Renal cortical epithelial cell (primary cell): ENCODE data around the gene PTPRA. TPM values are rescaled to one million over a fixed set of nuclear protein-coding genes. Genes with fewer than 3 reads are reported as not detected.

ENCODE experiments used
- DNase-seq: peaks from one replicate; pipeline ENCODE4 v3.0.0-alpha.2; 2011; ENCODE audit warnings: low read depth
- total RNA-seq: library from RNA; depleted of rRNA; stranded (reverse); fragments of >200 nt; gene quantifications from 2 replicates; pipeline ENCODE4 v1.2.3, GENCODE V29; 2014

The PTPRA gene
- total RNA-seq, 1 donor from 2014 or later: 50.6 TPM

DNA sequence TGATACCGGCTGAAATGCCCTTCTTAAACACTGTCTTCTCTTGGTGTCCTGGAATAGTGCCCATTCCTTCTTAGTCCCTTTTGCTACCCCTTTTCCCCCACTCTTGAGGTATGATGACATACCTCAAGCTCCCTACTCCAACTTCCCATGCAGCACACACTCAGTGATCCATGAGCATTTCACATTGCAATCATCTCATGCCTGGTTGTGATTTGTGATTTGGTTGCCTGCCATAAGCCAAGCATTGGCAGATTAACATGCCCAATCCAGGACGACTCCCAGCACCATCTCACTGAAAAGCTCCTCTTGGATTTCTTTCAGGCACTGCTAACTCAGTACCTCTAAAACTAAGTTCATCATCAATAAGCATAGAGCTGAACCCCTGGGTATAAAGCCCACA lies 14.7 kb upstream of the PTPRA start:
- DNase-seq: no peak

DNA sequence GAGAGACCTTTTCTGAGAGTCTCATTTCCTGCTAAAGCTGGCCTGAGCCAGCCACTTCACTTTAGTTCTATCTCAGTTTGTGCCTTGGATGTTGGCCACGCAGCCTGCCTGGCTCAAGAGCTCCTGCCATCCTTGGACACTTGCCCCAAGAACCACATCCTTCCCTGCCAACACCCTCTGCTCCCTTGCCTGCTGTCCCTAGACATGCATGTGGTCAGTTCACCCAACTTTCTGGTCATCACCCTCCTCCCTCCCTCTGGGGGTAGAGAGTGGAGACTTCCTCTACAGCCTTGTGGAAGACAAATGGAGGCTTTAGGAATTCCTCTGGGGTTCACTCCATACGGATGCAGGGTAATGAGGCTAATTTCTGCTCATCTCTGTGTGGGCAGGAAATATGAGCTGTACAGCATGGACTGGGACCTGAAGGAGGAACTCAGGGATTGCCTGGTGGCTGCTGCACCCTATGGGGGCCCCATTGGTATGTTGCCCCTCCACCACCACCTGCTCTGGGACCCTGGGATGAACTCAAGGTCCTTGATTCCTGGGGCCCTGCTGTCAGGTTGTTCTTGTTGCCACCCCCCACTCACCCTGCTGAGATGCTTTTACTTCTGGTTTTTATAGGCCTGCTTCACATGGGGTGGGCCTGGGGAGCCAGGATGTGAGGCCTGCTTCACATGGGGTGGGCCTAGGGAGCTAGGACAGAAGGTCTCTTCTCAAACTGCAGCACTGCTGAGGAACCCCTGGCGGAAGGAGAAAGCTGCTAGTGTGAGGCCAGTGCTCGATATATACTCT lies 13.8 kb upstream of the PTPRA start:
- DNase-seq: no peak

DNA sequence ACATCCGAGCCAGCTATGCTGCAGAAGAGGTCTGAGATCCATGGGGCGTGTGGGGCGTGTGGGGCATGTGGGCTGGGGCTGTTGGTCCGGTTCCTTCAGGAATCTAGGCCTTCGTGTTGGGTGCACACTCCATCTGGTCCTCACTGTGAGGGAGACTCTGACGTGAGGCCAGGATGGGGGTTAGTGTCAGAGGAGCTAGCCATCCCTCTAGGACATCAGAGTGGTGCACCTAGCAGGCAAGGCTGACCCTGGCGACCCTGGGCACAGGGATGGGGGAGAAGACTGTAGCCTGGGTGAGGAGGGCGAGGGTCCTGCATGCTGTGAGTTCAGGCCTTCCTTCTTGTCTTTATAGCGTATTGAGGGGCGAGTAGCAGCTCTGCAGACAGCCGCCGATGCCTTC lies 8.7 kb upstream of the PTPRA start:
- no peak for DNase-seq

DNA sequence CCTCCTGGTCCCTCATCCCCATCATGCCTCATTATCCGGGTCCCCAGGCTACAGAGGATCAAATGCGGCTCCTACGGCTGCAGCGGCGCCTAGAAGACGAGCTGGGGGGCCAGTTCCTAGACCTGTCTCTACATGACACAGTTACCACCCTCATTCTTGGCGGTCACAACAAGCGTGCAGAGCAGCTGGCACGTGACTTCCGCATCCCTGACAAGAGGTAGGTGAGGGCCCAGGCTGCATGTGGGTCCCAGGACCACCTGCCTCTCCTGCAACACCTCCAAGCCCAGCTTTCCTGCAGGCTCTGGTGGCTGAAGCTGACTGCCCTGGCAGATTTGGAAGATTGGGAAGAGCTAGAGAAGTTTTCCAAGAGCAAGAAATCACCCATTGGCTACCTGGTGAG lies 8.2 kb upstream of the PTPRA start:
- DNase-seq: no peak

DNA sequence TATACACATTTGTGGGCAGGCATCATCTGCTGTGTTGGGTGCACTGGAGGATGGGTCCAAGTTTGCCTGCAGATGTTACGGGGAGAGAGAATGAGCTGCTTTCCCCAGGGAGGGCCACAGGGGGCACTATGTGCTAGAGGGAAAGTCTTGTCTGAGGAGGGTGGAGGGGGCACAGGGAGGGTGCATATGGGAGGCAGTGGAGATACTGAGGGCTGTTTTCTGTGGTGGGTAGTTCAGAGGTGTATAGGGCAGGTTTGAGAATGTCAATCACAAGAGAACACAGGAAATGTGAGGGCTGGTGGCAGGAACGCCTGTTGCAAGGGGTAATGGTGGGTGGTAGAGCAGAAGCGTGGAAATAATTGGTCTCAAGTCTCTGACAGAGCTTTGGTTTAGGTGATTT lies 7.7 kb upstream of the PTPRA start:
- no peak for DNase-seq

DNA sequence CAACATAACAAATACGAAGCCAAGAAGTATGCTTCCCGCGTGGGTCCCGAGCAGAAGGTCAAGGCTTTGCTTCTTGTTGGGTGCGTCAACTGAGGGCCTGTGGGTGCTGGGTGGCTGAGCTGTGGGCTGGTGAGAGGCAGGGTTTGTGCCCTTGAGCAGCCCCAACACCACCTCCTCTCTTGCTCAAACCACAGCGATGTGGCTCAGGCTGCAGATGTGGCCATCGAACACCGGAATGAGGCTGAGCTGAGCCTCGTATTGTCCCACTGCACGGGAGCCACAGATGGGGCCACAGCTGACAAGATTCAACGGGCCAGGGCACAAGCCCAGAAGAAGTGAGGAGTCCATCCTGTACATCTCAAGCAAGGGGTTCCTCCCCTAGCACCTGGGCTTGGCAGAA lies 7.0 kb upstream of the PTPRA start:
- no peak for DNase-seq

DNA sequence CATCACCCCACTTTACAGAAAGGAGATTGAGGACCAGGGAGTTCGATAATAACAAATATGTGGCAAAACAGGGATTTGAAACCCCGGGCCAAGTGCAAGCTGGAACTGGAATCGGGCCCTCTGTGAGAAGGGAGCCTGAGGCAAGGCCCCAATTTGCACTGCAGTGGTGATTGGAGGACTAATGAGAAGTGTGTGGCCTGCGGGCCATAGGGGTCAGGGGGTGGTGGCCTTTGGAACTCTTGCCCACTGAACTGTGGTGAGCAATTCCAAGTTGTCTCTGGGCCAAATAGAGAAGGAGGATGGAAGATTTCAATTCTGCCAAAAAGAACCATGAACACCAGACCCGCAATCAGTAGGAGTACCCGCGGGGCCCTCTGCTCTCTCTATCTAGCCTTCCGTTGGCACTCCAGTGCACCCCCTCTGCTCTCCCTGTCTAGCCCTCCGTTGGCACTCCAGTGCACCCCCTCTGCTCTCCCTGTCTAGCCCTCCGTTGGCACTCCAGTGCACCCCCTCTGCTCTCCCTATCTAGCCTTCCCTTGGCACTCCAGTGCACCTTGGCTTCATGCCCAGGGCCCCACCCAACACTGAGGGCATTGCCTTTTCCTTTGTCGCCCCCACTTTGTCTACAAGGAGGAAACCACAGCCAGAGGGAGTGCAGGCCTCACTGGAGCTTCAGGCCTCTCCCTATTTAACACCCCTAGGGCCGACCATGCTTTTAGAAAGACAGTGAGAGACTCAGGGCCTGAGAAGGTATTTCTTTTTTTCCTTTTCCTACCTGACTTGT lies 6.0 kb upstream of the PTPRA start:
- DNase-seq: no peak

DNA sequence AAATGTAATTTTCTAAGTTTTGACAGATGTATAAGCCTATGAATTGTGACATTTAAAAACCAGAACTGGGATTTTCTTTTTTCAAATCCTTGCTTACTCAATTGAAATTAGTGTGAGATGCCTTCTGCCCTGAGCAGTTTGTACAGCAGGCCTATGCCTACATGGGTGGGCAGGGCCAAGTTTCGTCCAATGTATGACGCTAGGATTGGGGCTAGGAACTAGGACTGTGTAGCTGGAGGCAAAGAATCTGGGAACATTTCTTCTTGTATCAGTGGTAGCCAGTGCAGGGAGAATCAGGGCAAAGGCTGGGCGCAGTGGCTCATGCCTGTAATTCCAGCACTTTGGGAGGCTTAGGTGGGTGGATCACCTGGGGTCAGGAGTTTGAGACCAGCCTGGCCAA lies 3.9 kb upstream of the PTPRA start:
- no peak for DNase-seq

DNA sequence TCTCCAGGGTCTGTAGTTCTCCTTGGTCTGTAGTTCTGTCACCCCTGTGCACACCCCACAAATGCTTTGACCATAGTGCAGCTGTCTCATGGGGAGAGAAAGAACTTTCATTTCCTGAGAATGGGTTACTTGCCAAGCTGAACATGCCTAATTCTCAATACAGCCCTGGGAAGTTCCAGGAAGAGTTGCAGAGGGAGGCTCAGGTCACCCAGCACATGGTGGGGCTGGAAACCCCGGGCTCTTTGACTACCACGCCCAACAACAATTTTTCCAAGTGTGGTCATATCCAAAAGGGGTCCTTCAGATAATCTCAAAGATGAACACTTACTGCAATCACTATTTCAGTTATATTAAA lies 2.2 kb upstream of the PTPRA start:
- no peak for DNase-seq

DNA sequence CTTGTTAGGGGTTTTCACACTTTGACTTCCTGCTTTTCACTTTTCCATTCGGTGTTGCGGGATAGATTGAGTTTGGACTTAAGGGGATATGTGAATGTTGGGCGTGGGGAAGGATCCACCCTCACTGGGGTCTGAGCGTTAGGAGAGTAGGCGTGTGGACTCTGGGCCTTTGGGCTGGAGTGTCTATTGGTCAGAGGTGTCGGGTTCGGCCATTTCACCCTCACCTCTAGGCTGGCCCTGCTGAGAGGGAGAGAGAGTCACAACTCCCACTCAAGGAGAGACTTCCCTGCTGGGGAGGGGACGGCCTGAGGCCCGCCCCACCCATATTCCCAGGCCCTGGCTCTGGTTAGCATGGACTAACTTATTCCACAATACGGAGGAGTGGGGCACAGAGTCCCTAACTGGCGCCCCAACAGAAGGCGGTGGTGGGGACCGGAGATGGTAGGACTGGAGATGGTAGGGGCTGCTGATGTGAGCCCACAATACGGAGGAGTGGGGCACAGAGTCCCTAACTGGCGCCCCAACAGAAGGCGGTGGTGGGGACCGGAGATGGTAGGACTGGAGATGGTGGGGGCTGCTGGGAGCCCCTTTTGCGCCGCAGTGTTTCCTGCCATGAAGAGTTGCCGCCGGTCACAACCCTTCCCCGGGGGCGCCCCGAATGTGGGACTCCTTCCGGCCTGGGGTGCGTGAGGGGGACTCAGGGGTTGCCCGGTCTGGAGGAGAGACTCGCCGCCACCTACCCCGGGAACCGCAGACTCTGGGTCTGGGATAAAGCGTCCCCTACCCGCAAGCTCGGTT lies 1.4 kb upstream of the PTPRA start:
- no peak for DNase-seq

DNA sequence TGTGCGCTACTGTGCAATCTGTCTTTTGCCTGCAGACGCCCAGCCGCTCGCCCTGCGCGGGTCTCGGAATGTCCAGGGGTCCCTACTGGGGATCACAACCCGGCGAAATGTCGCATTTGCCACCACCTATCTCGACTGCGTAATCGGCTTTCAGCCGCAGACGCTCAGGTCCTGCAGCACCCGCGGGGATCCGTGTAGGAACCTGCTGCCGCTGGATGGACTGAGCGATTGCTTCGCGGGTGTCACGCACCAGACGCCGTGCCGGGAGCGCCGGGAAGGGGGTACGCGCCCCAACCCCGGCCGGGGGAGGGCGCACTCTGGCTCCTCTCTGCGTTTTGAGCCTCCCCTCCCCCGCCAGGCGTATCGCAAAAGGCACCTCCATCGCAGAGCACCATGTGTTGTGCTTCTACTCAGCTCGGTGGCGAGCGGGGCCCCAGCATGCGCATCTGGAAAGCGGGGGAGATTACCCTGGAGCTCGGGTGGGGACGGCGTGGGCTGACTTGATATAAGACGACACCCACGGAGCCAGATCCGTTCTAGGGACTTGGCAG lies 747 bp upstream of the PTPRA start:
- DNase-seq: no peak

DNA sequence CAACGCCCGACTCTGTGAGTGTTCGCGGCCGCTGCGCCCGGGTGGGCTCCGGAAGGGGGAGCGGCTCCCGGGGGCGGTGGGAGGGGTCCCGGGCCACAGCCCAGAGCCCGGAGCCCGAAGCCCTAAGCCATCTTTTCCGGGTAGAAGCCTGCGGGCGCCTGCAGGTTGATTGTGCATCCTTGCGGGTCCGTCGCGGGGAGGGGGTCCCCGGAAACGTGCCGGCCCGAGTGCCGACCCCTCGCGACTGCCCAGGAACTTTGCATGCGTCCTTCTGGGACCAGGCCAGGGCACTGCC lies 413 bp downstream of the PTPRA start:
- no peak for DNase-seq

DNA sequence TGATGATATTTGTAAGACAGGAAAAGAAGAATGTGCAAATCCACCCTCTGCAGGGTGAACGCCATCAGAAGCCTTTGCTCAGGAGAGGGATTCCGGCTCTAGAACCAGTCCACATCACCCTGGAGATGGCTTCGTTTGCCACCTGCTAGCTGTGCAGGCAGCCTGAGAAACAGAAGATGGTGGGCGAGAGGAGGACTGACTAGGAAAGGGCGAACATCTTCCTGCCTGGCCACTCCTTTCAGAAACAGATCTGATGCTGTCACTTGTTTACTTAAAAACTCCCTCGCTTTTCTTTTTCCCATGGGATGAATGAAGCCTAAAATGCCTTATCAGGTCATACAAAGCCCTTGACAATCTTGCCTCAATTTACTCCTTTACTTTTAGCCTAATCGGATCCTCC lies 1.2 kb downstream of the PTPRA start:
- DNase-seq: no peak

DNA sequence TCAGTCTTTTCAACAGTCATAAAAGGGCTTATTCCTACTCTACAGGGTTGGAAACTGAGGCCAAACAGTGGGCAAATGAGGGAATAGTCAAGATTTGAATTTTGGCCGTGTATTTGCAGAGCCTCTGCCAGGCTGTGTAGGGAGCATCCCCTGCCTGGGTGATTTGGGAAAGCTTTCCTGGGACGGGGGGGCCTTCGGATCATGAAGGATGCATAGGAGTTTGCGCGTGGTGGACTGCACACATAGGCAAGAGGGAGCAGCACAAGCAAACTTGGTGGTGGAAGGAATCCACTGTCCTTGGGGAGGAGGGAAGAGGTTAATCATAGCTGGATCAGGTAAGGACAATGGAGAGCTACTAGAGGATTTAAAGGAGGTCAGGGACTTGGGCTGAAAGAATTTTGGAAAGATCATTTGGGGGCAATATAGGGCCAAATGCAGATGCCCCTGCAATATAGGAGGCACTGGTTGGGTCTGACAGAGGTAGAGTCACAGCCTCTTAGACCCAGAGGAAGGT lies 2.5 kb downstream of the PTPRA start:
- DNase-seq: no peak

DNA sequence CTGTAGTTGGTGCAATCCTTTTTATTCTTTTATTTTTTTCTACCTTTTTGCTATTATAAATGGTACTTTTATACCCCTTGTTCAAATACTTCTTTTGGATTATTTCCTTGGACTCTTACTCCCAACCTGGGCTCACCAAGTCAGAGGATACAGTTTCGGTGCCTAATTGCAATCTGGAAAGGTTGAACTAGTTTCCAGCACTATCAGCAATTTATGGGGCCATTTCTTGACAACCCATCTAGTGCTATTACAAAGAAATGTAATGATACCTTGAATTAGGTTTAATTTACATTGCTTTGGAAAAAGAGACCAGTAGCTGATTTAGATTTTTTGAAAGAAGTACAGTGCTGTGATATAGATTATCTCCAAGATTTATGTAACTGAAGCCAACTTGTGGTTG lies 5.2 kb downstream of the PTPRA start:
- DNase-seq: no peak

DNA sequence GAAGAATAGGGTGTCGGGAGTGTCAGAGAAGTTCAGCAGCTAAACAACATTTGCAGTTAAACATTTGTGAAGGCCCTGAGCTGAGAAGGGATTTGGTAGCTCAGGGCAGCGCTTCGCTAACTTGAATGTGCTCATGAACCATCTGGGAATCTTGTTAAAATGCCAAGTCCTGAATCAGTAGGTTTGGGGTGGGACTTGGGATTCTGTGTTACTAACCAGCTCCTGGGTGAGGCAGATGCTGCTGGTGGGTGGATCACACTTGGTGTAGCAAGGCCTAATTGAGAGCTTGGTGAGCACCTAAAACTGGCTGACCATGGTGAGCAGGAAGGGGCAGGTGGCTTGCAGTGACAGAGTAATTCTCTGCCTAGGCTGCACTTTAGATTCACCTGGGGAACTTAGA lies 5.9 kb downstream of the PTPRA start:
- DNase-seq: peak; percentile 79

DNA sequence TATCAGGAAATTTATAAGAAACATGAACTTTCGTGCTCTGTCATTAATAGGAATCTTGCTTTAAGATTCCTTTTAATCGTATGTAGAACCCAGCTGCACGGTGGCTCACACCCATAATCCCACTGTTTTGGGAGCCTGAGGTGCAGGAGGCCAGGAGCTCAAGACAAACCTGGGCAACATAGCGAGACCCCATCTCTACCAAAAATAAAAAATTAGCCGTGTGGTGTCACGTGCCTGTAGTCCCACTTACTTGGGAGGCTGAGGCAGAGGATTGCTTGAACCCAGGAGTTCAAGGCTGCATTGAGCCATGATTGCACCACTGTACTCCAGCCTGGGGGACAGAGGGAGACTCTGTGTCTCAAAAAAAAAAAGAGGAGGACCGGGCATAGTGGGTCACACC lies 7.4 kb downstream of the PTPRA start:
- DNase-seq: no peak

DNA sequence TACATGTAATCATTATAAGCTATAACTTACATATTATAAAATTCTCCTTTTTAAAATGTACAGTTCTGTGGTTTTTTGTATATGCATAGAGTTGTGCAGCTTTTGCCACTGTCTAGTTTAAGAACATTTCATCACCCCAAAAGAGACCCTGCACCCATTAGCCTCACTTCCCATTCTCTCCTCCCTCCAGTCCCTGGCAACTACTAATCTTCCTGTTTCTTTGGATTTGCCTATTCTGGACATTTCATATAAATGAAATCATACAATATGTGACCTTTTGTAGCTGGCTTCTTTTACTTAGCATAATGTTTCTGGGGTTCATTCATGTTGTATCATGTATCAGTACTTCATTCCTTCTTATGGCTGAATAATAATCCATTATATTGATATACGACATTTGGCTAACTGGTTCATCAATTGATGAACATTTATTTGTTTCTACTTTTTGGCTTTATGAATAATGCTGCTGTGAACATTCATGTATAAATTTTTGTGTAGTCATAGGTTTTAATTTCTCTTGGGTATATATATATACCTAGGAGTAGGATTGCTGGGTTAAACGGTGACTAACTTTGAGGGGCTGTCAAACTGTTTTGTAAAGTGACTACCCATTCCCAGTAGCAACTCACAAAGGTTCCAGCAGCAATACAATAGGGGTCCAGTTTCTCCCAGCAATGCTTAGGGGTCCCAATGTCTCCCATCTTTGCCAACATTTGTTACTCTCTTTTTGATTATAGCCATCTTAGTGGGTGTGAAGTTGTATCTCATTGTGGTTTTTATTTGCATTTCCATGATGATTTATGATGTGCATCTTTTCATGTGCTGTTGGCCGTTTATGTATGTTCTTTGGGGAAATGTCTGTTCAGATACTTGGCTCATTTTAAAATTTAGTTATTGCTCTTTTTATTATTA lies 10.7 kb downstream of the PTPRA start:
- no peak for DNase-seq

DNA sequence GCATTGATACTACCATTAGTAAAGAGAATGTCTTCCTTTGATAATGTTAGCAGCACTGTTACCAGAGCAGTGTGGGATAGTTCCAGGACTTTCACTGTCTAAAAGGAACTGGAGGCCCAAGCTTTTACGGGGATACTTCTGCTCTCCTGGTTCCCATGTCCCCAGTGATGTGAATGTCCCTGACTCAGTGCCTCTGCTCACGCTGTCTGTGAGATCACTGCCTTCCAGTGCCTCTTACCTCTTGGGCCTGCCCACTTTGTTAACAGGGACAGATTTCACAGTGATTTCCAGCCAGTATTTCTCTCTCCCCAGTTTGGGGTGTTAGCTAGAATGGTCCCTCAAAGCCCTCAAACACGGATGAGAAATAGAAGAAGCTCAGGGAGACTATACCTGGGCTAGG lies 14.4 kb downstream of the PTPRA start:
- no peak for DNase-seq

DNA sequence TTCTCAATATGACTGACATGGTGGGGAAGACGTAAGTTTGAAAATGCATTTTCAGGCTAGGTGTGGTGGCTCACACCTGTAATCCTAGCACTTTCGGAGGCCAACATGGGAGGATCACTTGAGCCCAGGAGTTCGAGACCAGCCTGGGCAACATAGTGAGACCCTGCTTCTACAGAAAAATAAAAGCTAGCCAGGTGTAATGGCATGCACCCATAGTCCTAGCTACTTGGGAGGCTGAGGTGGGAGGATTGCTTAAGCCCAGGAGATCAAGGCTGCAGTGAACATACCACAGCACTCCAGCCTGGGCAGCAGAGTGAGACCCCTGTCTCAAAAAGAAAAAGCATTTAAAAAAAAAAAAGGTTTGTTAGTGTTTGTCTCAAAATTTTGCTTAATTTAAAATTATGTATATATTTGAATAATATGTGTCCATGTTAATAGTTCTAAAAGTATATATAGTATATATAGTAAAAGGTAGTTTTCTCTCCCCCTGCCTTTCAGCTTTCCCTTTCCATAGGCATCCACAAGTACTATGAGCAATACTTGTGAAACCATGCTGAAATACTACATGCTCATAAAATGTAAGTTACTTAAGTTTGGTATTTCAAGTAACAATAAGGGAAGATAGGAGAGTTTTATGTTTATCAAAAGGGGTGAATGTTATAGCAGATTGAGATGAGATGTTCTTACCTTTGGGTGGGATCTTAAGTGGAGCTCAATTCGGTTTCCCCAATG lies 15.1 kb downstream of the PTPRA start:
- no peak for DNase-seq

DNA sequence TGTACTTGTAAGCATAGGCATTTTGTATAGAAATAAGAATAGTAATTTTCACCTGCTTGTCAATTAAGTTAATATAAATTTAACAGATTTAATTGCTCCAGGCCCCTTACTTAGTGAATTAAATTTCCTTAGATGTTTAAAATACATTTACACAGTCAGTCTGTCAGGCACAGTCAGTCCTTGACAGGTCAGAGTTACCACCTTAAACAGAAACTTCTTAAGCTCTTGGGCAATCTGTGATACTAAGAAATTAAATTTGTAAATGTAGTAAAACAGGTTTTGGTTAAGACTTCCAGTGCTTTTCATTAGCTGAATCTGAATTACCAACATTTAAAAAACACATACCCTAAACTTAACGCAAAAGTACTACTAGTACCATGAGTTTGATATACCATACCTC lies 15.9 kb downstream of the PTPRA start:
- DNase-seq: peak; percentile 19
